ENCODE data around the gene GATA5.

Gene GATA5

DNA sequence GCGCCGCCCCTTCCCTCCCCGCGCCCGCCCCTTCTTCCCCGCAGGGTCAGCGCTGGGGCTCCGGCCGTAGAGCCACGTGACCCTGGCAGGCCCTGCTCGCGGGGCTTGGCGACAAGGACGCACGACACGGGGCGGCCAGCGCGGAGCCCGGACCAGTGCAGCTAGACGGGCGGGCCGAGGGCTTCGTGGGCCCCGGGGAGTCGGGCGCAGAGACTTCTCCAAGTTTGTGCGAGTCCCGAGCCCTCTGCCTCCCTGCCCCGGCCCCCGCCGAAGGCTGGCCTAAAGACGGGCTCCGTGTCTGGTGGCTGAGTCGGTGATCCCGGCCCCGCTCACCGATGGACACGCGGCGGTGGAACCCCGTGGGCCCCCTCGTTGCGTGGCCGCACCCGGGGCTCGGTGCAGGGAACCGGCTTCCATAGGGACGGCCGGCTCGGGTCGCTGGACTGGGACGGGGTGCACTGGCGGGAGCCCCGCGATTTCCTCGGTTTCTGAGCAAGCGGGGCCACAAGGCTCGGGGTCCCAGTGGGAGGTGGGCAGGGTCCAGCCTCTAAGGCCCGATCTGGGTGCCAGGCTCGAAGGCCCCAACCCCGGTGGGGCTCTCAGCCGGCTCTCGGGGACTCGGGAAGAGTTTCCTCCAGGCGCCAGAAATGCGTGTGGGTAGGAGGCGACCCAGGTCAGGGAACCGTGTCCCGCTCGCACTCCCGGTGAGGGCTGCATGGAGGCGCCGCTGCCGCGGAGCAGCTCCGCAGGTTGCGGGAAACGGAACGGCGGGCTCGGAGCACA lies 452 bp upstream of the GATA5 start:
- Histone ChIP-seq H3K4me2 (ENCODE audit: low read length) (peak overlapping the region; percentile 84), H3K9me3 (ENCODE audit: control insufficient read depth, low read length) (no peaks in the 10 kb centered on the region), H3K27me3 (ENCODE audit: control insufficient read depth, insufficient read depth, low read length) (peaks cover 3% of the 10 kb centered on the region), H3K4me1 (no peaks in the 10 kb centered on the region), H3K36me3 (ENCODE audit: control insufficient read depth, insufficient read depth, low read length) (no peaks in the 10 kb centered on the region), H2AFZ (peak overlapping the region; percentile 58), H3K9ac (no peak overlapping the region), H3K4me3 (ENCODE audit: low read depth, low read length) (peak overlapping the region; percentile 55), H3K79me2 (no peaks in the 10 kb centered on the region), H3K27ac (no peak overlapping the region)
- TF ChIP-seq, protein P1, sequence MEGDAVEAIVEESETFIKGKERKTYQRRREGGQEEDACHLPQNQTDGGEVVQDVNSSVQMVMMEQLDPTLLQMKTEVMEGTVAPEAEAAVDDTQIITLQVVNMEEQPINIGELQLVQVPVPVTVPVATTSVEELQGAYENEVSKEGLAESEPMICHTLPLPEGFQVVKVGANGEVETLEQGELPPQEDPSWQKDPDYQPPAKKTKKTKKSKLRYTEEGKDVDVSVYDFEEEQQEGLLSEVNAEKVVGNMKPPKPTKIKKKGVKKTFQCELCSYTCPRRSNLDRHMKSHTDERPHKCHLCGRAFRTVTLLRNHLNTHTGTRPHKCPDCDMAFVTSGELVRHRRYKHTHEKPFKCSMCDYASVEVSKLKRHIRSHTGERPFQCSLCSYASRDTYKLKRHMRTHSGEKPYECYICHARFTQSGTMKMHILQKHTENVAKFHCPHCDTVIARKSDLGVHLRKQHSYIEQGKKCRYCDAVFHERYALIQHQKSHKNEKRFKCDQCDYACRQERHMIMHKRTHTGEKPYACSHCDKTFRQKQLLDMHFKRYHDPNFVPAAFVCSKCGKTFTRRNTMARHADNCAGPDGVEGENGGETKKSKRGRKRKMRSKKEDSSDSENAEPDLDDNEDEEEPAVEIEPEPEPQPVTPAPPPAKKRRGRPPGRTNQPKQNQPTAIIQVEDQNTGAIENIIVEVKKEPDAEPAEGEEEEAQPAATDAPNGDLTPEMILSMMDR (IDR thresholded peaks at IDR 0.05) = no peak

DNA sequence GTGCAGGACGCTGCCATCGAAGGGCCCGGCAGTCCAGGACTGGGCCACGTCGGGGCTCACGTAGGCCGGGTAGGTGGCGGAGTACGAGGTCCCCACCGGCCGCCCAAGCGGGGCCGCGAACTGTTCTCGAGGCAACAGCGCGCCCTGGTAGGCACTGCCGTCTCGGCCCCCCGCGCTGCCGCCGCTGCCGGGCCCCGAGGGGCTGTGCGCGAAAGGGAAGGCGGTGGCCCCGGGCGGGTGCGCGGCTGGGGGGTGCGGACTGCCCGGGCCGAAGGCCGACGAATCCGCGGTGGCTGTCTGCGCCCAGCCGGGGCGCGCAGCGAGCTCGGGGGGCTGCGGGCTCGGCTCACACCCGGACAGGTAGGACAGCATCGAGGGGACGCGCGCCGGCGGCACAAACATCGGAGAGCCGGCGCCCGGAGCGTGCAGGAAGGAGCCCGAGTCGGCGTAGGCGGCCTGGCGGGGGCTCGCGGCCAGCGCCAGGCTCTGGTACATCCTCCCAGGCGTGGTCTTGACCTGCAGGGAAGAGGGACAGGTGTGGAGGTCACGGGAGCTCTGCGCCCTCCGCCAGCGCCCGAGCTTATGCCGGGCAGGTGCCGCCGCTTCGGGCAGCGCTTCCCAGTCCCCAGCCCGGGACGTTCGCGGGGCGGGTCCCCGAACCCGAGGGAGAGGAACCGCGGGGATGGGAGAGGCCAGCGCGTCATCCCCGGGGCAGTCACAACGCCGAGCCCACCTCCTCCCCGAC lies 596 bp downstream of the GATA5 start:
- H3K9me3 ChIP-seq (ENCODE audit: control insufficient read depth, low read length) = no peaks in the 10 kb centered on the region
- peak overlapping the region; percentile 62 for H3K4me2 ChIP-seq (ENCODE audit: low read length)
- peak overlapping the region; percentile 38 for H2AFZ ChIP-seq
- peaks cover 3% of the 10 kb centered on the region for H3K27me3 ChIP-seq (ENCODE audit: control insufficient read depth, insufficient read depth, low read length)
- no peaks in the 10 kb centered on the region for H3K79me2 ChIP-seq
- no peaks in the 10 kb centered on the region for H3K4me1 ChIP-seq
- peak overlapping the region; percentile 55 for H3K4me3 ChIP-seq (ENCODE audit: low read depth, low read length)
- H3K36me3 ChIP-seq (ENCODE audit: control insufficient read depth, insufficient read depth, low read length) = no peaks in the 10 kb centered on the region
- TF ChIP-seq, protein P1 (IDR thresholded peaks at IDR 0.05) = no peak
- no peak overlapping the region for H3K27ac ChIP-seq
- H3K9ac ChIP-seq = no peak overlapping the region

DNA sequence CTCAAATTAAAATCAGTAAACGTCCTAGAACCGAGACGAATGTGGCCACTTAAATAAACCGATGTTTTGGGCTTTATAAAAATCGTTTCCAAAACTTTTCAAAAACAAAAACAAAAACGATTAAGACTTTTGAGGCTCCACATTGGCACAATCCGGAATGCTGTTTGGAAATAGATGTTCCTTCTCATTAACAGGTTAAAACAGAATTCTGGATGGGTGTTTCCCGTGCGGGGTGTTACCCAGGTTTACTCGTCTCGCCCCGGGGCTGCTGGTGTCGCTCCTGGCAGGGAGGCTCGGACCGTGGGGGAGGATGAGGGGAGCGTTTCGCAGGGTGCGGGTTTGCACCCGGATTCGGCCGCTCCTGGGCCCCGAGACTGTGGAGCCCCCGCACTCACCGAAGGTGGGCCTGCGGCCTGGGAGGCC lies 1.2 kb downstream of the GATA5 start:
- peak overlapping the region; percentile 62 for H3K4me2 ChIP-seq (ENCODE audit: low read length)
- no peak overlapping the region for H2AFZ ChIP-seq
- H3K27me3 ChIP-seq (ENCODE audit: control insufficient read depth, insufficient read depth, low read length) = peaks cover 3% of the 10 kb centered on the region
- H3K79me2 ChIP-seq = no peaks in the 10 kb centered on the region
- no peak overlapping the region for H3K27ac ChIP-seq
- H3K9me3 ChIP-seq (ENCODE audit: control insufficient read depth, low read length) = no peaks in the 10 kb centered on the region
- H3K4me3 ChIP-seq (ENCODE audit: low read depth, low read length) = no peak overlapping the region
- H3K36me3 ChIP-seq (ENCODE audit: control insufficient read depth, insufficient read depth, low read length) = no peaks in the 10 kb centered on the region
- H3K9ac ChIP-seq = no peak overlapping the region
- no peaks in the 10 kb centered on the region for H3K4me1 ChIP-seq
- TF ChIP-seq, protein P1 (IDR thresholded peaks at IDR 0.05) = no peak

DNA sequence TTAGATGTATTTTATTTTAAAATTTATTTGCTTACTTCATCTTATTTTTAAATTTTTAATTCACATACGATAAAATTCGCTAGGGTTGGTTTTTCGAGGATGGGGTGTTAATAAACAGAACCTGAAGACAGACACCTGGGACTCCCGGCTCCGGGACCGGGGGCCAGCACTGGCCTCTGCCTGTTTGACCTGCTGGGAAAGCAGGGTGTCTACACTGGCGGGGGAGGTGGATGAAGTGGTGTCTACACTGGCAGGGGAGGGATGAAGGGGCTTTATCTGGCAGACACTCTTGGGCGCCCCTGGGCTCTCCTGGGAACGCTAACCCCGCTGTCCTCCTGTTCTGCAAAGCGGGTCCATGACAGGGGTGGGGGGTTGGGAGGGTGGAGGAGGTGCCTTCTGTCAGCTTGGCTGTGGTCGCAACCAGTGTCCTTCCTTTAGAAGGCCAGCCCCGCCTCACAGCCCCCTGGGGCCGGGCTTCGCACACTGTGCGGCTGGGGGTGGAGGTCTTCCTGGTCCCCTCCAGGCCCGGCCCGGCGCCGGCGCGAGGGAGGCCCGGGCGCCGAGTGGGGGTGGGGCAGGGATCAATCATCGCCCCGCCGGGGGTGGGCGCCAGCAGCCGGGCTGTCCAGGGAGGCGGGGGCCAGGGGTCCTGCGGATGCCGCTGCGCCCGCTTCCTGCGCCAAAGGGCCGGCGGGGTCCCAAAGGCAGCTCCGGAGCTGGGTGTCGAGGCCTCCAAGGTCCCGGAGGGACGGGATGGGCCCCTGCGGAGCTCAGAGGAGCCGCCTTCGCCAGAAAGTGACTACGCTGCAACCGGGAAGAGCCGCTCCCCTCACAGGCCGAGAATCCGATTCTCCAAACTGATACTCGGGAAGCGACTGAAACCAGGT lies 1.8 kb downstream of the GATA5 start:
- TF ChIP-seq, protein P1 (IDR thresholded peaks at IDR 0.05) = no peak
- Histone ChIP-seq H3K4me2 (ENCODE audit: low read length) (no peak overlapping the region), H3K9me3 (ENCODE audit: control insufficient read depth, low read length) (no peaks in the 10 kb centered on the region), H3K4me1 (no peaks in the 10 kb centered on the region), H3K79me2 (no peaks in the 10 kb centered on the region), H3K4me3 (ENCODE audit: low read depth, low read length) (no peak overlapping the region), H3K9ac (no peak overlapping the region), H2AFZ (no peak overlapping the region), H3K27ac (no peak overlapping the region), H3K27me3 (ENCODE audit: control insufficient read depth, insufficient read depth, low read length) (no peaks in the 10 kb centered on the region), H3K36me3 (ENCODE audit: control insufficient read depth, insufficient read depth, low read length) (no peaks in the 10 kb centered on the region)
